Measurements from ENCODE around the gene ZFYVE28.

The ZFYVE28 gene

GRCh38 chr4:2365054-2365912 is 53.2 kb downstream of the ZFYVE28 start:
- DNase-seq: no peak

- DNase-seq: peak; percentile 53
Observed at GRCh38 chr4:2364654-2365053, 53.8 kb downstream of the ZFYVE28 start.

- DNase-seq: no peak
Observed at GRCh38 chr4:2363951-2364653, 54.3 kb downstream of the ZFYVE28 start.

DNA sequence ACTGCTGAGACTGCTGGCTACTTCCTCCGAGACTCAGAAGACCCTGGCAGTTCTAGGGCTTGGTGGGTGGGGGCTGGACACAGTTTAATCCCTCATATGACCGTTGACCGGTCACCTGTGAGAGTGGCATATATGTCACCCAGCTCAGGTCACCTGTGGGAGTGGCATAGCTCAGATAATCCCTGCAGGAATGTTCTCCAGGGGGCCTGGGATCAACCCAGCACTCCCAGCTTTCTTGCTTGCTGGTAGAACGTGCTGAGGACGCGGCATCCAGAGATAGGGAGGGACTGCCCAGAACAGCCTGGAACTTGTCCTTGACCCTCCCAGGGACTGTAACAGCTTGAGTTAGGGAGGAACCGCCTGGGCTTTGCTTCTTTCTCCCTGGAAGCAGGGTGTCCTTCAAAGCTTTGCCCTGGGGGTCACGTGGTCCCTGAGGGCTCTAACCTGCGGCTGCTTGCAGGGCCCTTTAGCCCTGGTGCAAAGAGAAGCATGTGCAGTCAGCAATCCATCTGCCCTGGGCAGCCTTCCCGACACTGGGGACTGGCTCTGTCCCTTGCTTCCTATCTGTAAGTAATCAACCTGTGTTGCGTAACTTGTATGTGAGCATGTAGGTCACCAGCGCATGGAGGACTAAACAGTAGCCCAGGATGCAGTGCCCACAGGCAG is 55.3 kb downstream of the ZFYVE28 start:
- DNase-seq: no peak

GRCh38 chr4:2362266-2363055 is 56.0 kb downstream of the ZFYVE28 start:
- DNase-seq: no peak

DNA sequence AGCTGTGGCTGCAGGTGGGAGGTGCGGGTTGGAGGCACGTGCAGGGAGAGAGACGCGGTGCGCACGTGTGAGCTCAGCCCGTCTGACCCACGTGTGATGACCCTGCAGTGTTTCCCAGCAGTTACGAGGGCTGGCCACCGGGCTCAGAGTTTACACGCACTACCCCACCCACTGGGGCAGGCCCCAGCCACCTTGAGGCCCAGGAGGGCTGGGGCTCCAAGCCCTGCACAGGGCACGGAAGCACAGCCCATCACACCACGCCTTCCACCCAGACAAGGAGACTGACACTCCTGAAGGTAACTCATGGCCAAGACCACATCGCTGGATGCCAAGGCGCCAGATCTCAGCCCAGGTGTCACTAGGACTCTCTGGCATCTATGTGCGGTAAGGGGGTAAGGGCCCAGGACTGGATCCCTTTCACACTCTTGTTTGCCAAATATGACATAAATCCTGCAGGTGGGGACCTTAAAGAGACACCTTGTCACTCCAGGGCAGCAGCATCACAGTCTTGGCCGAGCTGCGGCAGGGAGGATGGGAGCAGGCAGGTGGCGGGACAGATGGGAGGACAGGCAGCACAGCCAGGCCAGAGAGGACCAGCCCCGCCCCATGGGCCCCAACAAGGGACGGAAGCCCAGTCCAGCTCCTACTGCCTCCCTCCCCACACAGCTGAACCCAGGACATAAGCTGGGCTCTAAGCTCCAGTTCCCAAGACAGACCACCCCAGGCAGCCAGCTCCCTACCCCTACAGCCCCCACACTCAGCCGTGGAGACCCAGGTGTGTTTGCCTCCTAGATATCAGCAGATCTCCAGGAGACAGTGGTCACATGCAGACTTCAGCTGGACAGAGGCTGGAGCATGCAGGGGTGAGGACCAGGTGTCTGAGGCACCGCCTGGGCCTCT is 56.8 kb downstream of the ZFYVE28 start:
- no peak for DNase-seq

- DNase-seq: no peak
Observed at GRCh38 chr4:2360396-2360730, 58.1 kb downstream of the ZFYVE28 start.

DNA sequence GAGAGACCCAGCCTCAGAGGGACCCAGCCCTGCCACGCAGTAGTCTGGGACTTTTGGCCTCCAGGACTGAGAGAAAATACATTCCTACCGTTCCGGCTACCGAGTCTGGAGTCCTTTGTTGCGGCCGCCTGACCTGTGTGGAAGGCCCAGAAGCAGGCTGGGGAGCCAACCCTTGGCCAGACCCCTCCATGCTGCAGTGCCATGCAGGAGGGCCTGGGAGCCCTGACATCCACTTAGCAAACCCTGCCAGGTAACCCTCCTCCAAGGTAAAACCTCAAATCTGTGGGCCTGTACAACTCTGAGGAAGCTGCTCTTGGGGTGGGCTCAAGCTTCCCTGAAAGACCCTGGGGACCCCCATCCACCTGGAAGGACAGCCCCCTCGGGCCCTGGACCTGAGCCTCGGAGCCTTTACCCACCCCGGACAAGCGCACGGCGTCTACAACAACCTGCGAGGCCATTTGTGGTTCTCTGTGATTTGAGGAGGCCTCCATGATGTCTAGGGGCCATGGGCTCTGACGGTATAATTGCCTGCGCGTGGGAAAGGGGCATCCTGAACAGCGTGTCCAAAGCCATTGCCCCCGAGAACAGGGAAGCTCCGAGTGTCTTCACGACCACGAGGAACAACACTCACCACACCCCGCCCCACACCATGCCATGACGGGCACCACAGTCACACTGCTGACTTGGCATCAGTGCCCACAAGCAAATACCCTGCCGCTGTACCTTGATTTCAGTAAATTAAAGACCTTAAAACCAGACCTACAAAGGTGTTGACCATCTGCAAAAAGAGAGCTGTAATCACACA is 58.7 kb downstream of the ZFYVE28 start:
- no peak for DNase-seq

DNA sequence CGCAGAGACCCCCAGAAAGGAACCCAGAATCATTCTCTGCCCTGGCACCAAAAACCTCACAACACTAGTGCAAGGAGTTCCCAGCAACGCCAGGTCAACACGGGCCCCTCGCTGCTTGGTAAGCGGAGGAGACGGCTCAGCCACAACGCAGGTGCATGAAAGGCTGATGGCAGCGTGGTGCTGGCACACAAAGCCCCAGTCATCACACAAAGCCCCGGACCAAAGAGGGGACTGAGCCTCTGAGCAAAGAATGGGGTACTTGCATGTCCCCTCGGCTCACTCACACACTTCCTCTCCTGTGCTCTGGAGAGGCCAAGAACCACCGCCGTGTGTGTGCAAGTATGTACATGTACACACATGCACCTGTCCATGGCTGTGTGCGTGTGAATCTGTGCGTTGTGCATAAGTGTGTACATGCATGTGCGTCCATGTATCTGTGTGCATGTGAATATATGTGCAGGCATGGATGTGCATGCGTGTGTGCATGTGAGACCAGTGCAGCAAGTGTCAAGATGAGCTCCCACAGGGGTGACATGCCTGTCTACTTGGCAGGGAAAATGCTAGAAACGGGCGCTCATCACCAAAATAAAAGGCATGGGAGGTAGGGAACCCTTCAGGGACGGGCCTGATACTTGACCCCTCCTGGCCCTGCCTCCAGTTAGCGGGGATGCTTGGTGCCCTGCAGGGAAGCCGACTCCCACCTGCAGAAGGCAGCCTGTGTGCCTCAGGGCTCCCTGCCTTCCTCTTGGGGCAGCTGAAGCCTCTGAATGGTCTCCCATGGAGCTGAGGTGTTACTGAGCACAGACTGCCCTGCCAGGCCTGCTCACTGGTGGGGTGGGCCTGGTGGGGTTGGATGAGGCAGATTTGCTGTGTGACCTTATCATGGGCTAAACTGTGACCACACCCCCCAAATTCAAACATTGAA is 60.4 kb downstream of the ZFYVE28 start:
- no peak for DNase-seq

- DNase-seq: no peak
Observed at GRCh38 chr4:2356123-2357069, 62.0 kb downstream of the ZFYVE28 start.

- no peak for DNase-seq
Observed at GRCh38 chr4:2354760-2355159, 63.7 kb downstream of the ZFYVE28 start.

GRCh38 chr4:2354118-2354517 is 64.3 kb downstream of the ZFYVE28 start:
- DNase-seq: no peak

GRCh38 chr4:2353222-2354107 is 65.0 kb downstream of the ZFYVE28 start:
- DNase-seq: no peak

DNA sequence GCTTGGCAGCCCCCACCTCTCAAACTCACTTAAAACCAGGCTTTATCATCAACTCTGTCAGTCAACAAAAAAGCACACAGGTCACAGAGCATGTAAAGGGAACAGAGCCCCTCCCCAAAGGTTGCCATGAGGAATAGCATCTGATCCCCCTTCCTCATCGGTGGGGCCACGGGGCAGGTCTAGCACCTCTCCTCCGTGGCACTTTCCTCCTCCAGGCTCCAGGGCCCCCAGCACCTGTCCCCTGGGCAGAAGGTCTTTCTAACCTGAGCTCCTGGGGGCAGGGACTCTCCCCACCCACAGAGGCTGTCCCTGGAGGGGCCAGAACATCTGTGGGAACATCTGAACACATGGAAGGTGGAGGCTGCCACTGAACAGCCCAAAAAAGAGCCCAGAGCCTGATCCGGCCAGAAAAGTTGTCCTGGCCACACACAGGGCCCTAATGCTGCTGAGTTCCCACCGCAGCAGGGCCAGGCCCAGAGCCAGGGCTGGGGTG is 65.7 kb downstream of the ZFYVE28 start:
- no peak for DNase-seq

DNA sequence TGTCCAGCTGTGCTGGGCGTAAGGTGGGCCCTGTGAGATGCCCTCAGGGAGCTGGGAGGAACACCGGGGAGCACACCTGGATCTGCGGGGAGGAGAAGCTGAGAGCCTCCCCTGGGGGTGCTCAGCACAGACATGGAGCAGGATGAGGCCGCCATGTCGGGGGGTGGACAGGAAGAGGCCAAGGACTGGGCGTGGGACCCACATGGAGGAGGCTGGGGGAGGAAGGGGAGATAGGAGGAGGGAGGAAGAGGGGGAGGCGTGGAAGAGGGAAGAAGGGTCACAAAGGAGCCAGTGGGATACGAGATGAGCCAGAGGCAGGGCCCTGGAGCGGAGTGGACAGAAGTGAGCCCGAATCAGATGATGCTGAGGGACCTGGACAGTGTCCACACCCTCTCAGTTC is 66.3 kb downstream of the ZFYVE28 start:
- no peak for DNase-seq

DNA sequence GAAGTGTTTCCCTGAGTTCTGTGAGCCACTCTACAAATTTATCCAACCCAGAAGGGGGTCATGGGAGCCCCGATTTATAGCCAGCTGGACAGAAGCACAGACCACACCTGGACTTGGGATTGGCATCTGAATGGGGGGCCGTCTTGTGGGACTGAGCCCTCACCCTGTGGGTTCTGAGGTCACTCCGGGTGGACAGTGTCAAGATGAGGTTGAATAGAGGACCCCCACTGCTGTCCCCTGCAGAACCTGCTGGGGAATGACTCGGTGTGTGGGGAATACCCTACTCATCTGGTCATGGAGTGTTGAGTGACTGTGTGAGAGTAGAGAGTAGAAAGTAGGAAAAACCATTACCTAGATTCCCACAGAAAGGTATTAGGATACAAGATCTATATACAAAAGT is 67.5 kb downstream of the ZFYVE28 start:
- no peak for DNase-seq

GRCh38 chr4:2348786-2349185 is 69.7 kb downstream of the ZFYVE28 start:
- DNase-seq: no peak

- no peak for DNase-seq
Observed at GRCh38 chr4:2347190-2347589, 71.3 kb downstream of the ZFYVE28 start.
